CD4-positive, CD25-positive, alpha-beta regulatory T cell (primary cell): ENCODE data around the gene CDK5. TPM values are rescaled to one million over a fixed set of nuclear protein-coding genes. Genes with fewer than 3 reads are reported as not detected.

ENCODE experiments used
- ATAC-seq, 2 donors: fragments of 150-1000 bp; cut with Tn5 transposase; one replicate each; pipeline ENCODE4 v1.10.0; 2021; ENCODE audit warnings: low read depth in 2 of 2, moderate number of reproducible peaks in 2 of 2, moderate library complexity in 1 of 2
- DNase-seq, 3 donors: peaks; one replicate each; pipeline versions ENCODE4 v3.0.0 to v3.0.0-alpha.2; 2012 to 2022; ENCODE audit warnings: mixed read lengths in 1 of 3
- H3K27ac ChIP-seq: one replicate; pipeline ENCODE4 v1.7.0; 2013; ENCODE audit warnings: mild to moderate bottlenecking, low read length; ENCODE audit not compliant: insufficient read depth, poor library complexity, severe bottlenecking
- H3K27me3 ChIP-seq: one replicate; pipeline ENCODE4 v1.7.0; 2013; ENCODE audit warnings: low read length; ENCODE audit not compliant: control insufficient read depth, insufficient read depth
- H3K36me3 ChIP-seq: one replicate; pipeline ENCODE4 v1.7.0; 2013; ENCODE audit warnings: mild to moderate bottlenecking, low read length, moderate library complexity; ENCODE audit not compliant: control insufficient read depth, insufficient read depth
- H3K4me1 ChIP-seq: 2 replicates; pipeline ENCODE4 v1.7.0; 2013; ENCODE audit warnings: mild to moderate bottlenecking, low read length; ENCODE audit not compliant: insufficient read depth, control insufficient read depth, poor library complexity, severe bottlenecking
- H3K4me3 ChIP-seq: one replicate; pipeline ENCODE4 v1.7.0; 2013; ENCODE audit warnings: low read depth, mild to moderate bottlenecking, low read length, moderate library complexity
- H3K9me3 ChIP-seq, 2 experiments: 1 replicate in 1 of 2; 2 replicates in 1 of 2; pipeline ENCODE4 v1.7.0; 2013; ENCODE audit warnings: low read length in 2 of 2, mild to moderate bottlenecking in 1 of 2, moderate library complexity in 1 of 2; ENCODE audit not compliant: control insufficient read depth in 2 of 2
- H3K27ac Mint-ChIP-seq, 3 donors: one replicate each; pipeline ENCODE4 v1.8.0; 2020 to 2022; ENCODE audit warnings: mild to moderate bottlenecking in 3 of 3, mixed read lengths in 3 of 3, moderate library complexity in 2 of 3
- H3K27me3 Mint-ChIP-seq: one replicate; pipeline ENCODE4 v1.8.0; 2022; ENCODE audit warnings: mild to moderate bottlenecking, mixed read lengths
- H3K36me3 Mint-ChIP-seq: one replicate; pipeline ENCODE4 v1.8.0; 2020; ENCODE audit warnings: mixed read lengths
- H3K4me1 Mint-ChIP-seq, 4 donors: one replicate each; pipeline ENCODE4 v1.8.0; 2020 to 2022; ENCODE audit warnings: mixed read lengths in 4 of 4, mild to moderate bottlenecking in 1 of 4
- H3K4me3 Mint-ChIP-seq, 4 donors: one replicate each; pipeline ENCODE4 v1.8.0; 2020 to 2022; ENCODE audit warnings: mild to moderate bottlenecking in 4 of 4, mixed read lengths in 4 of 4, moderate library complexity in 3 of 4
- H3K9me3 Mint-ChIP-seq, 7 donors: one replicate each; pipeline ENCODE4 v1.8.0; 2020 to 2022; ENCODE audit warnings: mixed read lengths in 7 of 7, mild to moderate bottlenecking in 3 of 7, moderate library complexity in 2 of 7
- polyA plus RNA-seq, 4 donors: library from polyadenylated mRNA; unstranded; fragments of 300-500 nt; fragmentation: Illumina TruSeq; gene quantifications; one replicate each; pipeline ENCODE4 v1.2.3, GENCODE V29; 2021
- total RNA-seq: library from RNA; stranded (reverse); gene quantifications from one replicate; pipeline ENCODE4 v1.2.3, GENCODE V29; 2022

The CDK5 gene
- total RNA-seq (7.6 TPM), polyA plus RNA-seq (10 to 100 TPM; 15.7 to 20.7 (median 17.6) TPM)

- no peaks in the 10 kb centered on the region for H3K36me3 ChIP-seq
- no peaks in the 10 kb centered on the region for H3K27me3 Mint-ChIP-seq
- H3K9me3 ChIP-seq, result no peaks in the 10 kb centered on the region
- DNase-seq (no peak), ATAC-seq (no peak)
- H3K27ac ChIP-seq, result peak within 1 kb of the TSS; percentile 88
- peak within 1 kb of the TSS; percentile 92 for H3K4me3 ChIP-seq
- H3K27me3 ChIP-seq, result no peaks in the 10 kb centered on the region
- peaks cover 10% of the 10 kb centered on the region for H3K36me3 Mint-ChIP-seq
- H3K4me3 Mint-ChIP-seq, result peak within 1 kb of the TSS; percentile 89 to 97 (median 95)
- H3K4me1 ChIP-seq, result peaks cover 46% of the 10 kb centered on the region
- H3K27ac Mint-ChIP-seq, result peak within 1 kb of the TSS; percentile 93 to 97 (median 96)
- peaks cover 0 to 63% (median 15%) of the 10 kb centered on the region in 4 donors for H3K4me1 Mint-ChIP-seq
- peaks cover 0 to 1% (median 0%) of the 10 kb centered on the region in 7 donors for H3K9me3 Mint-ChIP-seq
These were observed at the start of gene CDK5 for GRCh38 chr7:151057506-151057988. CDK5 (minus strand) TSS chr7:151057897; CDS start chr7:151057848, 49 bp downstream.

- Histone ChIP-seq H3K9me3 (no peaks in the 10 kb centered on the region), H3K36me3 (no peaks in the 10 kb centered on the region), H3K4me1 (no peaks in the 10 kb centered on the region), H3K4me3 (no peak overlapping the region), H3K27ac (no peak overlapping the region), H3K27me3 (no peaks in the 10 kb centered on the region)
- Mint-ChIP-seq H3K27ac (peak overlapping the region in 1 of 3 donors; percentile 0), H3K4me1 (peaks cover 0 to 6% (median 0%) of the 10 kb centered on the region in 4 donors), H3K4me3 (no peak overlapping the region), H3K9me3 (no peaks in the 10 kb centered on the region), H3K27me3 (peaks cover 5% of the 10 kb centered on the region), H3K36me3 (peaks cover 7% of the 10 kb centered on the region)
- DNase-seq (no peak), ATAC-seq (no peak)
These were observed 46.9 kb upstream of the CDK5 start for GRCh38 chr7:151104411-151105235.

GRCh38 chr7:151103973-151104372 is 46.3 kb upstream of the CDK5 start:
- Mint-ChIP-seq H3K36me3 (peaks cover 7% of the 10 kb centered on the region), H3K4me3 (no peak overlapping the region), H3K27me3 (peaks cover under 1% of the 10 kb centered on the region), H3K4me1 (peaks cover 0 to 6% (median 0%) of the 10 kb centered on the region in 4 donors), H3K9me3 (no peaks in the 10 kb centered on the region), H3K27ac (no peak overlapping the region)
- Histone ChIP-seq H3K9me3 (no peaks in the 10 kb centered on the region), H3K4me1 (no peaks in the 10 kb centered on the region), H3K27ac (no peak overlapping the region), H3K27me3 (no peaks in the 10 kb centered on the region), H3K4me3 (no peak overlapping the region), H3K36me3 (no peaks in the 10 kb centered on the region)
- ATAC-seq, result no peak
- no peak for DNase-seq

- Histone ChIP-seq H3K36me3 (no peaks in the 10 kb centered on the region), H3K4me1 (no peaks in the 10 kb centered on the region), H3K27me3 (no peaks in the 10 kb centered on the region), H3K9me3 (no peaks in the 10 kb centered on the region), H3K4me3 (no peak overlapping the region), H3K27ac (no peak overlapping the region)
- no peaks in the 10 kb centered on the region for H3K9me3 Mint-ChIP-seq
- H3K27me3 Mint-ChIP-seq, result no peaks in the 10 kb centered on the region
- H3K4me3 Mint-ChIP-seq, result no peak overlapping the region
- DNase-seq (no peak), ATAC-seq (no peak)
- peaks cover 0 to 6% (median 0%) of the 10 kb centered on the region in 4 donors for H3K4me1 Mint-ChIP-seq
- H3K36me3 Mint-ChIP-seq, result peaks cover 7% of the 10 kb centered on the region
- H3K27ac Mint-ChIP-seq, result no peak overlapping the region
These were observed 45.3 kb upstream of the CDK5 start for GRCh38 chr7:151102991-151103390.

GRCh38 chr7:151101621-151102396 is 44.1 kb upstream of the CDK5 start:
- Histone ChIP-seq H3K36me3 (no peaks in the 10 kb centered on the region), H3K27me3 (no peaks in the 10 kb centered on the region), H3K4me1 (no peaks in the 10 kb centered on the region), H3K27ac (no peak overlapping the region), H3K4me3 (no peak overlapping the region), H3K9me3 (no peaks in the 10 kb centered on the region)
- H3K4me1 Mint-ChIP-seq, result peaks cover 0 to 6% (median 0%) of the 10 kb centered on the region in 4 donors
- ATAC-seq (no peak), DNase-seq (no peak)
- no peak overlapping the region for H3K27ac Mint-ChIP-seq
- H3K36me3 Mint-ChIP-seq, result peaks cover 7% of the 10 kb centered on the region
- no peaks in the 10 kb centered on the region for H3K9me3 Mint-ChIP-seq
- peak overlapping the region in 1 of 4 donors; percentile 61 for H3K4me3 Mint-ChIP-seq
- H3K27me3 Mint-ChIP-seq, result no peaks in the 10 kb centered on the region

GRCh38 chr7:151100921-151101320 is 43.2 kb upstream of the CDK5 start:
- no peak for ATAC-seq
- no peaks in the 10 kb centered on the region for H3K36me3 ChIP-seq
- Mint-ChIP-seq H3K9me3 (no peaks in the 10 kb centered on the region), H3K27ac (no peak overlapping the region), H3K4me1 (peaks cover 0 to 6% (median under 1%) of the 10 kb centered on the region in 4 donors), H3K27me3 (no peaks in the 10 kb centered on the region), H3K4me3 (no peak overlapping the region), H3K36me3 (peaks cover 7% of the 10 kb centered on the region)
- no peaks in the 10 kb centered on the region for H3K4me1 ChIP-seq
- H3K4me3 ChIP-seq, result no peak overlapping the region
- DNase-seq, result no peak
- H3K9me3 ChIP-seq, result no peaks in the 10 kb centered on the region
- no peak overlapping the region for H3K27ac ChIP-seq
- no peaks in the 10 kb centered on the region for H3K27me3 ChIP-seq

GRCh38 chr7:151099486-151100211 is 42.0 kb upstream of the CDK5 start:
- no peak overlapping the region for H3K4me3 ChIP-seq
- ATAC-seq, result no peak
- H3K9me3 ChIP-seq, result no peaks in the 10 kb centered on the region
- Mint-ChIP-seq H3K27ac (no peak overlapping the region), H3K36me3 (peaks cover 5% of the 10 kb centered on the region), H3K9me3 (no peaks in the 10 kb centered on the region), H3K27me3 (no peaks in the 10 kb centered on the region), H3K4me3 (no peak overlapping the region), H3K4me1 (peaks cover 0 to 6% (median 1%) of the 10 kb centered on the region in 4 donors)
- no peaks in the 10 kb centered on the region for H3K4me1 ChIP-seq
- H3K36me3 ChIP-seq, result no peaks in the 10 kb centered on the region
- no peak for DNase-seq
- no peaks in the 10 kb centered on the region for H3K27me3 ChIP-seq
- H3K27ac ChIP-seq, result no peak overlapping the region
